ENCODE data around the gene LGR5.
"Not testable (repeated sequence)": the region's sequence is repeated elsewhere in the genome, so short reads cannot be mapped to it uniquely, and the experiment has no call there.

The LGR5 gene

GRCh38 chr12:71569885-71570284 is 130.3 kb downstream of the LGR5 start:
- not testable (repeated sequence) for H3K36me3 ChIP-seq (ENCODE audit: control insufficient read depth, insufficient read depth, low read length)

GRCh38 chr12:71576496-71576895 is 136.9 kb downstream of the LGR5 start:
- 88 to 100% methylated on average over 1 of the region's 3 CpGs for WGBS, 2 experiments (ENCODE audit: insufficient coverage in 2 of 2)
- no peaks in the 10 kb centered on the region for H3K4me1 ChIP-seq (ENCODE audit: control insufficient read depth, insufficient read depth, low read length, poor library complexity, severe bottlenecking)
- no peaks in the 10 kb centered on the region for H3K9me3 ChIP-seq (ENCODE audit: control insufficient read depth, low read length)
- H3K27ac ChIP-seq (ENCODE audit: low read depth, low read length, severe bottlenecking): no peak overlapping the region
- no peaks in the 10 kb centered on the region for H3K36me3 ChIP-seq (ENCODE audit: control insufficient read depth, insufficient read depth, low read length)
- no peak overlapping the region for H3K4me3 ChIP-seq (ENCODE audit: extremely low read depth, insufficient read depth, low read length, poor library complexity, severe bottlenecking)

More at GRCh38 chr12:71569885-71570284, 130.3 kb downstream of the LGR5 start:
- not testable (repeated sequence) for H3K27ac ChIP-seq (ENCODE audit: low read depth, low read length, severe bottlenecking); H3K4me3 ChIP-seq (ENCODE audit: extremely low read depth, insufficient read depth, low read length, poor library complexity, severe bottlenecking); H3K4me1 ChIP-seq (ENCODE audit: control insufficient read depth, insufficient read depth, low read length, poor library complexity, severe bottlenecking); H3K9me3 ChIP-seq (ENCODE audit: control insufficient read depth, low read length)
- 100% methylated on average over 2 of the region's 6 CpGs for WGBS, 2 experiments (ENCODE audit: insufficient coverage in 2 of 2)

- Histone ChIP-seq H3K36me3 (ENCODE audit: control insufficient read depth, insufficient read depth, low read length) (no peaks in the 10 kb centered on the region), H3K9me3 (ENCODE audit: control insufficient read depth, low read length) (no peaks in the 10 kb centered on the region), H3K4me1 (ENCODE audit: control insufficient read depth, insufficient read depth, low read length, poor library complexity, severe bottlenecking) (no peaks in the 10 kb centered on the region), H3K4me3 (ENCODE audit: extremely low read depth, insufficient read depth, low read length, poor library complexity, severe bottlenecking) (no peak overlapping the region), H3K27ac (ENCODE audit: low read depth, low read length, severe bottlenecking) (no peak overlapping the region)
- 92% methylated on average over 2 of the region's 5 CpGs; no CpG with 5 or more reads in 1 of the 2 experiments for WGBS, 2 experiments (ENCODE audit: insufficient coverage in 2 of 2)
These were observed 139.2 kb downstream of the LGR5 start for GRCh38 chr12:71578694-71579258.

- 100% methylated on average over 1 of the region's 3 CpGs; no CpG with 5 or more reads in 1 of the 2 experiments for WGBS, 2 experiments (ENCODE audit: insufficient coverage in 2 of 2)
- H3K4me3 ChIP-seq (ENCODE audit: extremely low read depth, insufficient read depth, low read length, poor library complexity, severe bottlenecking): no peak overlapping the region
- H3K36me3 ChIP-seq (ENCODE audit: control insufficient read depth, insufficient read depth, low read length): no peaks in the 10 kb centered on the region
- no peak overlapping the region for H3K27ac ChIP-seq (ENCODE audit: low read depth, low read length, severe bottlenecking)
- no peaks in the 10 kb centered on the region for H3K9me3 ChIP-seq (ENCODE audit: control insufficient read depth, low read length)
- no peaks in the 10 kb centered on the region for H3K4me1 ChIP-seq (ENCODE audit: control insufficient read depth, insufficient read depth, low read length, poor library complexity, severe bottlenecking)
These were observed 141.6 kb downstream of the LGR5 start for GRCh38 chr12:71581206-71581605.

- Histone ChIP-seq H3K36me3 (ENCODE audit: control insufficient read depth, insufficient read depth, low read length) (no peaks in the 10 kb centered on the region), H3K4me1 (ENCODE audit: control insufficient read depth, insufficient read depth, low read length, poor library complexity, severe bottlenecking) (no peaks in the 10 kb centered on the region), H3K9me3 (ENCODE audit: control insufficient read depth, low read length) (no peaks in the 10 kb centered on the region), H3K4me3 (ENCODE audit: extremely low read depth, insufficient read depth, low read length, poor library complexity, severe bottlenecking) (no peak overlapping the region), H3K27ac (ENCODE audit: low read depth, low read length, severe bottlenecking) (no peak overlapping the region)
- WGBS, 2 experiments (ENCODE audit: insufficient coverage in 2 of 2): 86% methylated on average over 1 of the region's 2 CpGs; no CpG with 5 or more reads in 1 of the 2 experiments
These were observed 143.3 kb downstream of the LGR5 start for GRCh38 chr12:71582925-71583324.

GRCh38 chr12:71584356-71584755 is 144.8 kb downstream of the LGR5 start:
- WGBS, 2 experiments (ENCODE audit: insufficient coverage in 2 of 2): 65 to 76% methylated on average over 2 of the region's 3 CpGs
- Histone ChIP-seq H3K4me3 (ENCODE audit: extremely low read depth, insufficient read depth, low read length, poor library complexity, severe bottlenecking) (no peak overlapping the region), H3K27ac (ENCODE audit: low read depth, low read length, severe bottlenecking) (no peak overlapping the region), H3K36me3 (ENCODE audit: control insufficient read depth, insufficient read depth, low read length) (no peaks in the 10 kb centered on the region), H3K4me1 (ENCODE audit: control insufficient read depth, insufficient read depth, low read length, poor library complexity, severe bottlenecking) (no peaks in the 10 kb centered on the region), H3K9me3 (ENCODE audit: control insufficient read depth, low read length) (no peaks in the 10 kb centered on the region)

- H3K4me3 ChIP-seq (ENCODE audit: extremely low read depth, insufficient read depth, low read length, poor library complexity, severe bottlenecking): no peak overlapping the region
- no peaks in the 10 kb centered on the region for H3K4me1 ChIP-seq (ENCODE audit: control insufficient read depth, insufficient read depth, low read length, poor library complexity, severe bottlenecking)
- H3K27ac ChIP-seq (ENCODE audit: low read depth, low read length, severe bottlenecking): no peak overlapping the region
- no peaks in the 10 kb centered on the region for H3K36me3 ChIP-seq (ENCODE audit: control insufficient read depth, insufficient read depth, low read length)
- H3K9me3 ChIP-seq (ENCODE audit: control insufficient read depth, low read length): no peaks in the 10 kb centered on the region
- 83 to 85% methylated on average over 1 of the region's 1 CpG for WGBS, 2 experiments (ENCODE audit: insufficient coverage in 2 of 2)
These were observed 145.6 kb downstream of the LGR5 start for GRCh38 chr12:71585218-71585617.

- WGBS, 2 experiments (ENCODE audit: insufficient coverage in 2 of 2): 93% methylated on average over 2 of the region's 2 CpGs; no CpG with 5 or more reads in 1 of the 2 experiments
- no peaks in the 10 kb centered on the region for H3K36me3 ChIP-seq (ENCODE audit: control insufficient read depth, insufficient read depth, low read length)
- H3K4me1 ChIP-seq (ENCODE audit: control insufficient read depth, insufficient read depth, low read length, poor library complexity, severe bottlenecking): no peaks in the 10 kb centered on the region
- H3K9me3 ChIP-seq (ENCODE audit: control insufficient read depth, low read length): no peaks in the 10 kb centered on the region
- H3K27ac ChIP-seq (ENCODE audit: low read depth, low read length, severe bottlenecking): no peak overlapping the region
- no peak overlapping the region for H3K4me3 ChIP-seq (ENCODE audit: extremely low read depth, insufficient read depth, low read length, poor library complexity, severe bottlenecking)
These were observed 147.4 kb downstream of the LGR5 start for GRCh38 chr12:71587012-71587411.

- Histone ChIP-seq H3K9me3 (ENCODE audit: control insufficient read depth, low read length) (no peaks in the 10 kb centered on the region), H3K27ac (ENCODE audit: low read depth, low read length, severe bottlenecking) (no peak overlapping the region), H3K4me3 (ENCODE audit: extremely low read depth, insufficient read depth, low read length, poor library complexity, severe bottlenecking) (no peak overlapping the region), H3K36me3 (ENCODE audit: control insufficient read depth, insufficient read depth, low read length) (no peaks in the 10 kb centered on the region), H3K4me1 (ENCODE audit: control insufficient read depth, insufficient read depth, low read length, poor library complexity, severe bottlenecking) (no peaks in the 10 kb centered on the region)
- 93 to 96% methylated on average over 3 of the region's 4 CpGs for WGBS, 2 experiments (ENCODE audit: insufficient coverage in 2 of 2)
These were observed 149.9 kb downstream of the LGR5 start for GRCh38 chr12:71589478-71589881.

- WGBS, 2 experiments (ENCODE audit: insufficient coverage in 2 of 2): 17 to 80% methylated on average over 1 of the region's 2 CpGs
These were observed 152.0 kb downstream of the LGR5 start for GRCh38 chr12:71591601-71592000.

GRCh38 chr12:71592841-71593240 is 153.2 kb downstream of the LGR5 start:
- H3K27ac ChIP-seq (ENCODE audit: low read depth, low read length, severe bottlenecking): no peak overlapping the region
- no CpG with 5 or more reads among the region's 3 CpGs for WGBS, 2 experiments (ENCODE audit: insufficient coverage in 2 of 2)
- H3K9me3 ChIP-seq (ENCODE audit: control insufficient read depth, low read length): no peaks in the 10 kb centered on the region
- no peaks in the 10 kb centered on the region for H3K4me1 ChIP-seq (ENCODE audit: control insufficient read depth, insufficient read depth, low read length, poor library complexity, severe bottlenecking)
- H3K36me3 ChIP-seq (ENCODE audit: control insufficient read depth, insufficient read depth, low read length): no peaks in the 10 kb centered on the region
- no peak overlapping the region for H3K4me3 ChIP-seq (ENCODE audit: extremely low read depth, insufficient read depth, low read length, poor library complexity, severe bottlenecking)

More at GRCh38 chr12:71591601-71592000, 152.0 kb downstream of the LGR5 start:
- H3K4me3 ChIP-seq (ENCODE audit: extremely low read depth, insufficient read depth, low read length, poor library complexity, severe bottlenecking): no peak overlapping the region
- no peaks in the 10 kb centered on the region for H3K36me3 ChIP-seq (ENCODE audit: control insufficient read depth, insufficient read depth, low read length)
- no peak overlapping the region for H3K27ac ChIP-seq (ENCODE audit: low read depth, low read length, severe bottlenecking)
- H3K9me3 ChIP-seq (ENCODE audit: control insufficient read depth, low read length): no peaks in the 10 kb centered on the region
- no peaks in the 10 kb centered on the region for H3K4me1 ChIP-seq (ENCODE audit: control insufficient read depth, insufficient read depth, low read length, poor library complexity, severe bottlenecking)

Measured in mesodermal cell (in vitro differentiated cells).